SK-N-SH treated with all-trans-retinoic acid at 6 μM for 48 hours (cell line): ENCODE measurements around the gene OR4A5.
"Not testable (repeated sequence)": the region's sequence is repeated elsewhere in the genome, so short reads cannot be mapped to it uniquely, and the experiment has no call there.

Experiments used
- ESRRG ChIP-seq: fragments of 250-450 bp; sonication (Bioruptor Pico); IDR thresholded peaks from 2 replicates; pipeline ENCODE4 v1.6.1; 2021; ENCODE audit warnings: mild to moderate bottlenecking
- PATZ1 ChIP-seq: fragments of 250-450 bp; sonication (Bioruptor Pico); IDR thresholded peaks from 2 replicates; pipeline ENCODE4 v1.8.0; 2020; ENCODE audit warnings: mild to moderate bottlenecking, moderate library complexity, borderline replicate concordance
- TCF4 ChIP-seq: fragments of 250-450 bp; sonication (Bioruptor Pico); IDR thresholded peaks from 2 replicates; pipeline ENCODE4 v1.8.0; 2021; ENCODE audit warnings: mild to moderate bottlenecking, moderate library complexity, borderline replicate concordance
- ZFP30 ChIP-seq: fragments of 450-650 bp; formaldehyde crosslinking; IDR thresholded peaks from 2 replicates; pipeline ENCODE4 v1.5.0; 2022; ENCODE audit warnings: mild to moderate bottlenecking, moderate library complexity

GRCh38 chr11:54706532-54706931 is at the start of gene OR4A5:
- not testable (repeated sequence) for TF ChIP-seq TCF4, PATZ1, ESRRG, ZFP30 (CRISPR knock-in tag)
